Stimulated activated CD8-positive, alpha-beta memory T cell treated with anti-CD3 and anti-CD28 coated beads, Interleukin-15, amount 100 ng/mL, for 24 hours (primary cell): Measurements from ENCODE around the gene LMNTD2.
A peak's percentile ranks its signal among the peaks of the same experiment; 100 is the strongest.
"Not testable (repeated sequence)": the region's sequence is repeated elsewhere in the genome, so short reads cannot be mapped to it uniquely, and the experiment has no call there.

Experiments used
- DNase-seq: peaks from one replicate; pipeline ENCODE4 v3.0.0-alpha.2; 2020; ENCODE audit warnings: low read depth

LMNTD2 gene

DNA sequence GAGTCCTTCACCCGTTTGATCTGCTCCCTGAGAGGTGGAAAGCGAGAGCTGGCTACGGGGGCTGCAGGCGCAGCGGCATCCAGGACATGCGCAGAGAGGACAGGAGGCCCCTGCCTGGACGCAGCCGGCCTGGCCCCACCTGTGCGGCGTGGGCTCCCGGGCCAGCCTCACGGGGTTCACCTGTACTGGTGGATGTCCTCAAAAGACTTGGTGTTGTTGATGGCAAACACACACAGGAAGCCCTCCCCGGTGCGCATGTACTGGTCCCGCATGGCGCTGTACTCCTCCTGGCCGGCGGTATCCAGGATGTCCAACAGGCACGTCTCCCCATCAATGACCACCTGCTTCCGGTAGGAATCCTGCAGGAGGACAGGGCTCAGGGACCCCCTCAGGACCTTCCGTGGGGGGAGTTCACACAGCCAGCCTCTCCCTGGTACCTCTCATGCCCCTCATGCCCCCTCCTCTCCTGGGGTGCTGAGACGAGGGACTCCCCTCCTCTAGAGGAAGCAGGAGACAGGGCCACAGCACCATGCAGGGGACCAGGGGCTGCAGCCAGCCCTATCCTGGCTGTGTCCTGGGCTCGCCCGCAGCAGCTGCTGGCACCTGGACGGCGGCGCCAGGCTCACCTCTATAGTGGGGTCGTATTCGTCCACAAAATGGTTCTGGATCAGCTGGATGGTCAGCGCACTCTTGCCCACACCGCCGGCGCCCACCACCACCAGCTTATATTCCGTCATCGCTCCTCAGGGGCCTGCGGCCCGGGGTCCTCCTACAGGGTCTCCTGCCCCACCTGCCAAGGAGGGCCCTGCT, 26.7 kb downstream of the LMNTD2 start:
- no peak for DNase-seq

DNA sequence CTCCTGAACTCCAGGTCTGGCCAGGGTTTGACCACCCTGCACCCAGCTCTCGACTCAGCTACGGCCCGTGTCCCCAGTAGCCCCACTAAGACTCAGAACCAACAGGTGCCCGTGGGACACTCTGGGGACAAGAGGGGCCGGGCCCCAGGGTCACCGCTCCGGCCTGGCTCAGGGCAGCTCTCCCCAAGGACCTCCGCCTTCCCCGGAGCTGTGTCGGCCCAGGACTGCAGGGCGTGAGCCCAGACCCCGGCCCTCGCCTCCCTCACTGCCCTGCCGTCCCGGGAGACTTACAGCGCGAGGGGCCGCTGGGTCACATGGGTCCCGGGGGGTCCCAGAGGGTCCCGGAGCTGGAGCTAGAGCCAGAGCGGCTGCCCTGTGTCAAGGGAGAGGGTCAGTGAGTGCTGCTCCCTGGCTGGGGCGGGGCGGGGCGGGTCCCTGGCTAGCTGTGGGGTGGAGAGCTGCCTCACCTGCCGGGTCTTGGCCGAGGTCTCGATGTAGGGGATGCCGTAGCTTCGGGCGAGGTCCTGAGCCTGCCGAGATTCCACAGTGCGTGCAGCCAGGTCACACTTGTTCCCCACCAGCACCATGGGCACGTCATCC, 27.5 kb downstream of the LMNTD2 start:
- DNase-seq = no peak

DNA sequence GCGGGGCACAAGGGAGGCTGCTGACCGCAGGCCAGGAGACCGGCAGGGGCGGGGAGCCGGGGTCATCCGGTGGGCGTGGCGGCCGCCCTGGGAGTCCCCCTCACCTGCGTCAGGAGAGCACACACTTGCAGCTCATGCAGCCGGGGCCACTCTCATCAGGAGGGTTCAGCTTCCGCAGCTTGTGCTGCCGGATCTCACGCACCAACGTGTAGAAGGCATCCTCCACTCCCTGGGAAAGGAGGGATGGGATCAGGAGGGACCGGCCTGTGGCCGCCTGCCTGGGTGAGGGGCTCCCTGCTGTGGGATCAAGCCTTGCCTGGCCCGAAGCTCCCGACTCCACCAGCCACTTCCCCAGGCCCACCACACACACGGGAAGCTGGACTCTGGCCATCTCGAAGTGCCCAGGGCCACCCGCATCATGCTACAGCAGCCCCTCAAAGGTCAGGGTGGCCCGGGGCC, 28.0 kb downstream of the LMNTD2 start:
- DNase-seq = no peak

GRCh38 chr11:531919-532526, 28.5 kb downstream of the LMNTD2 start:
- DNase-seq = no peak

DNA sequence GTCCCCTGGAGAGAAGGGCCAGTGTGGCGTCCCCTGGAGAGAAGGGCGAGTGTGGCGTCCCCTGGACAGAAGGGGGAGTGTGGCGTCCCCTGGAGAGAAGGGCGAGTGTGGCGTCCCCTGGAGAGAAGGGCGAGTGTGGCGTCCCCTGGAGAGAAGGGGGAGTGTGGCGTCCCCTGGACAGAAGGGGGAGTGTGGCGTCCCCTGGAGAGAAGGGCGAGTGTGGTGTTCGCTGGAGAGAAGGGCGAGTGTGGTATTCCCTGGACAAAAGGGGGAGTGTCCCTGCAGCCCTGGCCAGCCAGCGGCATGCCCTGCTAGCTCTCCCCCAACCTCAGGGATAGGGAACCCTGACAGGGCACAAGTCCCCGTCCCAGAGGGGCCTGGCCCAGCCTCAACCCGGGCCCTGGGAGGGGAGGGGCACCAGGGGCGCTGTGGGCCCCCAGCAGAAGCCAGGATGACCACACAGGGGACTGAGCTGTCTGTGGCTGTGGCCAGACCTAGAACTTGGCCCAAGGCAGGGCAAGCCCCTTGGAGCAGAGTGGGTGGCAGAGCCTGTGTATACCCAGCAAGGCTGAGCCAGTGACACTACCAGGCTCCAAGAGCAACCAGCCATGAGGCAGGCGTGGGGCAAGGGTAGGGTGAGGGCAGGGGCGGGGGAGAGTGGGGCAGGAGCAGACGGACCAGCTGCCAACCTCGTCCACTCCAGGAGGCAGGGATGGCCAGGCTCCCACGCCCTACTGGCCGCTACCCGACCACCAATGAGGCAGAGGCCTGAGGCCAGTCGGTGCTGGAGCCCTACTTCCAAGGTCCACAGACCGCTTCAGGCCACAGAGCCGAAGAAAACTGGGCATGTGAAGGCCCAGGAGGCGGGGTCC, 29.3 kb downstream of the LMNTD2 start:
- no peak for DNase-seq

DNA sequence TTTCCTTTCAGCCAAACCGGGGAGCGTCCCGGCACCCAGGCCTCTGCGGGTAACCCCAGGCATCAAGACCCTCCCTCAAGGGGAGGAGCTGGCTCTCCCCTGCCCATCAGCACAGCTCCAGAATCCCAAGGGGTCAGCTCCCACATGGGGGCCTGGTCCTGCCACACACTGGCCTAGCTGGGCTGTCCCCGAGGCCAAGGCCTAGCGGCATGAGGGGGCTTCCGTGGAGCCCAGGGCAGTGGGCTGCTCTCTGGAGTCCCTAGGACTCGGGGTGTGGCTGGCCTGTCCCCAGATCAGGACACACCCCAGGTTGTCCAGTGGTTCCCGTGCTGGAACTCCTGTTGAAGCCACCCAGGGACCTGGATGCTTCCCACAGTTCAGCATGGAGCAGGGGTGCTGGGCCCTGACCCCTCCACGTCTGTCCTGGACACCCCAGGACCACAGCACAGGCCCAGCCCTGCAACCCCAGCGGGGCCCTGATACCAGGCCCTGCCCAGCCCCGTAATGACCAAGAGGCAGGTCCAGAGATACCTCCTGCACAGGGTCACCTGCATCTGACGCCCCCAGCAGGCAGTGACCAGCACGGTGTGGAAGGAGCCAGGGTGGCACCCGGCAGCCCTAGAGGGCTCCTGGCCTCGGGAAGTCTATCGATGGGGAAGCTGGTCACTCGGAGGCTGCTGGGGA, 30.7 kb downstream of the LMNTD2 start:
- no peak for DNase-seq

- DNase-seq = no peak
Measured at GRCh38 chr11:528815-529727, 31.5 kb downstream of the LMNTD2 start.

GRCh38 chr11:528166-528814, 32.2 kb downstream of the LMNTD2 start:
- no peak for DNase-seq

- DNase-seq = no peak
Measured at GRCh38 chr11:526192-526591, 34.3 kb downstream of the LMNTD2 start.

GRCh38 chr11:521177-521688, 39.3 kb downstream of the LMNTD2 start:
- no peak for DNase-seq

GRCh38 chr11:520428-521176, 39.9 kb downstream of the LMNTD2 start:
- no peak for DNase-seq

GRCh38 chr11:518463-519202, 41.9 kb downstream of the LMNTD2 start:
- peak; percentile 90 for DNase-seq

- DNase-seq = not testable (repeated sequence)
Measured at GRCh38 chr11:516918-517685, 43.4 kb downstream of the LMNTD2 start.

GRCh38 chr11:516400-516799, 44.1 kb downstream of the LMNTD2 start:
- DNase-seq = no peak

GRCh38 chr11:515131-515530, 45.4 kb downstream of the LMNTD2 start:
- DNase-seq = no peak

- no peak for DNase-seq
Measured at GRCh38 chr11:514606-515005, 45.9 kb downstream of the LMNTD2 start.

DNA sequence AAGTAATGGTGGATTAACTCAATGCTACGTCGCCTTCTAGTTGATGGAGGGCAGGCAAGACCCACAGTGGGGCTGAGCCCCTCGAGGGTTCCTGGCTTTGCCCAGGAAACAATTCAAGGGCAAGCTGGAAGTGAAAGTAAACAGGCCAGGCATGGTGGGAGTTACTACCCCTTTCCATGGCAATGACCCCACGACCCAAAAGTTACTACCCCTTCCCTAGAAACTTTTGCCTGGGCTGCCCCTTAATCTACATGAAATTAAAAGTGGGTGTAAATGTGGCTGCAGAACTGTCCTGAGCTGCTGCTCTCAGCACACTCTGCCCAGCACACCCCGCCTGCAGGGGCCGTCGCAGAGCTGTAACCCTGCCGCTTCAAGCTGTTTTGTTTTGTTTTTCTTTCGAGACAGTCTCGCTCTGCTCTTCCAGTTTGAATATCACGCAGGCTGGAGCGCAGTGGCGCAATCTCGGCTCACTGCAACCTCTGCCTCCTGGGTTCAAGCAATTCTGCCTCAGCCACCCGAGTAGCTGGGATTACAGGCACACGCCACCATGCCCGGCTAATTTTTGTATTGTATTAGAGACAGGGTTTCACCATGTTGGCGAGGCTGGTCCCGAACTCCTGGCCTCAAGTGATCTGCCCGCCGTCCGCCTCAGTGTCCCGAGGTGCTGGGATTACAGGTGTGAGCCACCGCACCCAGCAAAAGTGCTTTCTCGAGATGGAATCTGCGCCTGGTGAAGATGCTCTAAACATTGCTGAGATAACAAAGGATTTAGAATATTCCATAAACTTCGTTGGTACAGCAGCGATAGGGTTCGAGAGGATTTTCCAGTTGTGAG, 47.6 kb downstream of the LMNTD2 start:
- no peak for DNase-seq
